SK-N-MC (cell line): ENCODE measurements around the gene YOD1.

Source experiments
- DNase-seq: peaks from one replicate; pipeline ENCODE4 v3.0.0-alpha.2; 2011; ENCODE audit warnings: low read depth, low spot score
- H3K27ac ChIP-seq: fragments of 200-600 bp; sonication (generic); 2 replicates; pipeline ENCODE4 v1.5.1; 2016; ENCODE audit warnings: mixed run types
- H3K36me3 ChIP-seq: fragments of 200-600 bp; sonication (generic); 2 replicates; pipeline ENCODE4 v1.6.1; 2017; ENCODE audit warnings: antibody characterized with exemption, low read length, mixed read lengths; ENCODE audit not compliant: insufficient read depth
- H3K4me3 ChIP-seq: fragments of 200-600 bp; sonication (generic); 2 replicates; pipeline ENCODE4 v1.5.1; 2016
- H3K9ac ChIP-seq: fragments of 200-600 bp; sonication (generic); 2 replicates; pipeline ENCODE4 v1.8.0; 2017; ENCODE audit warnings: mixed run types, mixed read lengths; ENCODE audit not compliant: insufficient read length
- H3K9me3 ChIP-seq: fragments of 200-600 bp; sonication (generic); 2 replicates; pipeline ENCODE4 v1.6.1; 2017; ENCODE audit warnings: low read depth, mild to moderate bottlenecking, antibody characterized with exemption, low read length, moderate library complexity, mixed read lengths
- EZH2 ChIP-seq: fragments of 200-600 bp; sonication (generic); IDR thresholded peaks from one replicate; pipeline ENCODE4 v1.6.1; 2017; ENCODE audit warnings: antibody characterized with exemption
- FOXP2 ChIP-seq: optimal IDR thresholded peaks from 2 replicates; pipeline ENCODE3; 2011; ENCODE audit warnings: mild to moderate bottlenecking, moderate library complexity; ENCODE audit not compliant: insufficient read depth; ENCODE audit errors: extremely low read length, control extremely low read depth
- POLR2AphosphoS5 ChIP-seq: IDR thresholded peaks from 2 replicates; pipeline ENCODE4 v1.6.1; 2012; ENCODE audit warnings: mild to moderate bottlenecking, low read depth, low read length, borderline replicate concordance

Gene YOD1

DNA sequence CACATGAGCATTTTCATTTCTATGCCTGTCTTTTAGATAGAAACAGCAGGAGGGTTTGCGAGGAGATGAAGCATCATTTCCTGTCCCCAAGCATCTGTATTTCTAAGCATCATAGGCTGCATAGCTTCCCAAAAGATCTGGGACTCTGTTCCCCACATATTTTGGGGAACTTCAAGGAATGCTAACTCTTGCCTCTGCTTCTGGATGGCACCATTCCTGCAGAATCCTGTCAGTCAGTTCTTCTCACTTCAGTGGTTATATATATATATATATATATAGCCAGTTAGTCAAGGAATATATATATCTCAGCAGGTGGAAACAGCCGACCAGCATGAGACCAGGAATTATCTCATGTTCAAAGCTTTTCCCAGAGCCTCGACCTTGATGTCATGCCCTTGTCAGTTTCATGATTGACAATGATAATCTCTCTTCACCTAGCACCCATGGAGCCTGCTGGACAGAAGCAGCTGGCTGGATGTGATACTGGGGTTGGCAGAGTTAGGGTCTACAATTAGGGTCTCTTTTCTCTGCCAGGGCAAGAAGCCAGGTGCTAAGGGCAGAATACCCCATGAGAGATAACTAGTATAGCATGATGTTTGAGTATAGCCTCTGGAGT lies 4.5 kb upstream of the YOD1 start:
- no peak overlapping the region for H3K4me3 ChIP-seq
- H3K9ac ChIP-seq: no peak overlapping the region
- H3K36me3 ChIP-seq: no peaks in the 10 kb centered on the region
- H3K9me3 ChIP-seq: no peaks in the 10 kb centered on the region
- no peak for TF ChIP-seq EZH2
- no peak for TF ChIP-seq FOXP2
- no peak for TF ChIP-seq POLR2AphosphoS5
- no peak for DNase-seq
- H3K27ac ChIP-seq: no peak overlapping the region

DNA sequence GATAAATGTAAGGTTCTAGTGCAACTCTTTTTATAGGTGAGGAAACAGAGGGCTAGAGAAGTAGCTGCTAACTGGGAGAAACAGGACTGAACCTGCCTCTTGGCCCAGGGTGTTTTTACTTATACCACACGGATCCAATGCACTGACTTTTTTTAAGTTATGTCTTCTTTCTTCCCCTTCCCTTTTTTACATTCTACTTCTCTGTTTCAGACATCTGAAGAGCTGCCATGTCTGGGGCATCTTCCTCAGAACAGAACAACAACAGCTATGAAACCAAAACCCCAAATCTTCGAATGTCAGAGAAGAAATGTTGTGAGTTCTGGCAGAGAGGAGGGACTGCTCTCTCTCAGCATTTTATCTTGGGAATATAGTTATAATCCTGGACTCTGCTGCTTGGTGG lies 3.5 kb upstream of the YOD1 start:
- no peak overlapping the region for H3K9ac ChIP-seq
- TF ChIP-seq FOXP2 (no peak), EZH2 (no peak), POLR2AphosphoS5 (no peak)

DNA sequence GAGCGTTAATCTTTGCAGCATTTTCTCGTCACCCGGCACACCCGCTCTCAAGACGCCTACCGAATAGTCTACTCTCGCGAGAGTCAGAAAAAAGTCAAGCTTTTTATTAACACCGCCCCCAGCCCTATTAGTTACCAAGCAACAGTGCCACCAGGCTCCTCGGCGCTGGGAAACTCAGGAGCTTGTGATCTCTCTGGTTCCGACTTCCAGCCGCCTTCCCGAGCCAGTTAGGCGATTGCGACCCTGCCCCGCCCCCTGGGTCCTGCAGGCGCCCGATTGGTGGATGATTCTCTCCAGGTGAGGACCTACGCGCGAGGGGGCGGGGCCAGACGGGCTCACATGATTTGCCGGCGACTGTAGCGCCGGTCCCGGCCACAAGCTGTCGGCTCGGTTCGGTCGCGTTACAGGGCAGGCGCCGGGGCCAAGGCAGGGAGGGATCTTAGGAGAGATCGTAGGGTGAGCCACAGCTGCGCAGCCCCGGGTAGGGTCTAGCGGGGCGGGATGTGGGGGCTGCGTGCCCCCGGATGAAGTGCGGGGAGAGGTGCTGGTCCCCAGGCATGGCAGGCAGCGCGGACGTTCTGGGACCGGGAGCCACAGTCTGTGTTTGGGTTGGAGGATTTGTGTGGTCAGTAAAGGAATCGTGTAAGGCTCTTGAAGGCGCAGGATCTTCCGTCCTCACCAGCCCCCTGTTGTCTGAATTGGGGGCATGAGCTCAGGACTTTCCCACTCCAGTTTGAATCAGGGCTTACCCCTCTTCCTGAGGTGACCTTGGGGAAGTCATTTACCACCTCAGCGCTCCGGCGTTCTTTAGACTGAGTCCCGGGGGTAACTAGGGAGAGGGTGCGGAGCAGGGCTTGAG lies 2.1 kb upstream of the YOD1 start, which contains the start of gene PFKFB2:
TSS of gene PFKFB2 (plus strand) at position 365 of the 859 bp plus-strand sequence. CDS start 1,443 bp downstream, outside the sequence.
- TF ChIP-seq FOXP2 (no peak), EZH2 (no peak), POLR2AphosphoS5 (no peak; the same call in 1 of the 2 replicates)
- Histone ChIP-seq H3K36me3 (peaks cover 14% of the 10 kb centered on the region), H3K27ac (no peak within 1 kb of the TSS), H3K9me3 (no peaks in the 10 kb centered on the region), H3K4me3 (peak within 1 kb of the TSS; percentile 82), H3K9ac (peak within 1 kb of the TSS; percentile 79)
- DNase-seq: peak; percentile 74

More for the DNA sequence above, 3.5 kb upstream of the YOD1 start:
- H3K27ac ChIP-seq: no peak overlapping the region
- H3K9me3 ChIP-seq: no peaks in the 10 kb centered on the region
- peaks cover under 1% of the 10 kb centered on the region for H3K36me3 ChIP-seq
- no peak overlapping the region for H3K4me3 ChIP-seq
- DNase-seq: no peak

DNA sequence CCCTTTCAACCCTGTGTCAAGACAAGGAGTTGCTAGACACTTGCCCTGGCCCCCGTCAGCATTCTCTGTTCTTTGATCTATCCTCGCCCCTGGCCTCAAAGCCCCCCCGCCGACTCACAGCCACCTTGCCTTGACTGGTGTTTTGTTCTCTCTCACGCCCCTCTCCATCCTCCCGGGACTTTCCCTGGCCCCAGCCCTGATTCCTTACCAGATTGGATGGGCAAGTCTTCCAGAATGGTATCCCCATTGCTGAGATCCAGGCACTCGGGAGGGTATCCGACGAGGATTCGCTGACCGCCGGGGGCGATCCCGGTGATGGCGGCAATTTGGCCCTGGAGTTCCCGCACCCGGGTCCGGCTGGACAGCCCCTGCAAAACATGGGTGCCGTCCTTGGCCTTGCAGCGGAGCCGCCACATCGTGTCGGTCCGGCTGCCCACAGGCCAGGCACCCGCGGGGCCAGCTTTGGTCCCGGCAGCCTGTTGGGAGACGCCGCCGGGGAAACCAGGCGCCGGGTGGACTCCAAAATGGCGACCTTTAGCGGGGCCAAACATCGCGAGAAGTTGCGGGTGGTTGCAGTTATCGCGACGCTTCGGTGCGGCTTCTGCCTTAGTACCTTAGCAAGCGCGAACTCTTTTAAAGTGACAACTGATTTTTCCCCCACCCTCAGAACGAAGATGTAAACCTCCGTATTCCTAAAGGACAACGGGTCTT lies 373 bp downstream of the YOD1 start:
- Histone ChIP-seq H3K27ac (peak overlapping the region; percentile 78), H3K9ac (peak overlapping the region; percentile 91), H3K4me3 (peak overlapping the region; percentile 91), H3K36me3 (peaks cover 36% of the 10 kb centered on the region), H3K9me3 (no peaks in the 10 kb centered on the region)
- TF ChIP-seq POLR2AphosphoS5 (peak; percentile 72; the same call in 1 of the 2 replicates), FOXP2 (no peak)
- DNase-seq: peak; percentile 61

DNA sequence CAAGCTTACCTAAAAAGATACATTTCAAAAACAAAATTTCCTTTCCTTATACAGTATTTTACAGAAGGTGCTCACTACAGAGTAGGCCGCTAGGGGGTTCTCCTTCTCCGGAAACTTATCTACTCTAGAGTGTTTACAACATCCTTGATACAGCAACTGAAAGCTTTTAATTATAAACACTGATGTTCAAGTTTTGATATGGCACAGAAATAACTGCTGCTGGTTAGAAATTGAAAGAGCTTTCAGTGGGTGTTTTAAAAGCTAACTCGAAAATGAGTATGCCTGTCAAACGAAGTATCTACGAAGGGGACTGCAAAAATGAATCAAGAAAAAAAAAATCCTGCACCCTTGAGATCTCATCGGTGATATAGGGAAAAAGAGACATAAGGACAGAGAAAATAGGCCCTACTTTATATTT lies 1.0 kb downstream of the YOD1 start:
- TF ChIP-seq POLR2AphosphoS5 (no peak), EZH2 (no peak), FOXP2 (no peak)
- Histone ChIP-seq H3K27ac (peak overlapping the region; percentile 78), H3K9ac (peak overlapping the region; percentile 91), H3K9me3 (no peaks in the 10 kb centered on the region), H3K36me3 (peaks cover 36% of the 10 kb centered on the region), H3K4me3 (peak overlapping the region; percentile 91)
- no peak for DNase-seq

DNA sequence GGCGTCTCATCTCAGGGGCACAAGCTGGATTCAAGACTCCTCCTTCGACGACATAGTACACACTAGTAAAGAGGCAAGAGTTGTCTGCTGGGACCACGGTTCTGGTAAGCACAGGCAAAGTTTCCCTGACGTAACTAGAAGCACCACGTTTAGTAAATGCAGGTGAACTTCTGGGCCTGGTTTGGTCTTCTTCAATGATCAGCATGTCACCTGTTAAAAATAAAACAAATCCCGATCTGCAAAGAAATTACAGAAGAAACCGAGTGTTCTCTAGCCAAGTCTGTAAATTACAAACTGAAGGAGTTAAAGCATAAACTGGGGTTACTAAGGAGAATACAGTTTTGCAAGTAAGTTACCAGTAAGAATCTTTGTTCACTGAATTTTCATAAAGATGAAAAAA lies 1.5 kb downstream of the YOD1 start:
- no peaks in the 10 kb centered on the region for H3K9me3 ChIP-seq
- no peak overlapping the region for H3K27ac ChIP-seq
- peak overlapping the region; percentile 91 for H3K4me3 ChIP-seq
- no peak for TF ChIP-seq FOXP2
- no peak for TF ChIP-seq EZH2
- TF ChIP-seq POLR2AphosphoS5: no peak
- DNase-seq: no peak
- H3K9ac ChIP-seq: peak overlapping the region; percentile 91
- peaks cover 36% of the 10 kb centered on the region for H3K36me3 ChIP-seq

DNA sequence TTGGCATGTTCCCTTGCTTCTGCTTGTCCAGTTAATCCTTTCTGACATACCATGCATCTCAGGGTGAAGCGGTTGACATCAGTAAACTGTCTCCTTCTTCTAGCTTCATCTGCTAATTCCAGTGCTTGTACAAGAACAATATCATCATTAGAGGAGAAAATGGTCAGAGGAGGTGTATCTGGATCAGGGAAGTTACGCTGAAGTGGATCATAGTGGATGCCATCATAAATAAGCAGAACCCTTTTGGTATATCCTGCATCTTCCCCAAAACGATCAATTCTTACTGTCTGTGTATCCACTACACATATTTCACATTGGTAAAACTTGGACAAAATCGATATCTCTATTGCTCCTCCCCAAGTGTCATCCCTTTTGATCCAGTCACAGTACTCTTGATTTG lies 2.0 kb downstream of the YOD1 start:
- Histone ChIP-seq H3K9ac (peak overlapping the region; percentile 91), H3K4me3 (no peak overlapping the region), H3K36me3 (peaks cover 36% of the 10 kb centered on the region), H3K27ac (no peak overlapping the region), H3K9me3 (no peaks in the 10 kb centered on the region)
- TF ChIP-seq FOXP2 (no peak), POLR2AphosphoS5 (no peak), EZH2 (no peak)
- no peak for DNase-seq

DNA sequence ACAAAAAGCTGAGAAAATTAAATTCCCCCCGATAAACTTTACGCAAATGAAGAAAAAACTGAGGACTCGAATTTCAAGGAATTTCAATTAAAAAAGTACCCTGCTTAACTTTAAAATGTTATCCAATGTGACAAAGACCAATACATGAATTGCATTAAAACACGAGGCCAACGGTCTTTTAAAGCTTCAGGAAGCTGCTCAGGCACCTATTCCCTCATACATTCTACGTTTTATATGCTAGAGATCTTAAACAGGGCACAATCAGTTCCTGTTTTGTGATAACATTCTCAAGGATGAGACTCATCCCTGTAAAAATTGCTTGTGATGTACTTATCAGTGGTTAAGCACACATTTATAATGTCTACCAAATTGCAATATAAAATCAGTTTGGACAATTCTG lies 3.0 kb downstream of the YOD1 start:
- Histone ChIP-seq H3K9me3 (no peaks in the 10 kb centered on the region), H3K9ac (no peak overlapping the region), H3K4me3 (no peak overlapping the region), H3K36me3 (peaks cover 36% of the 10 kb centered on the region), H3K27ac (no peak overlapping the region)
- no peak for TF ChIP-seq FOXP2
- TF ChIP-seq EZH2: no peak
- no peak for TF ChIP-seq POLR2AphosphoS5
- DNase-seq: no peak
